GM18873 (cell line): ENCODE results near the gene PYGO2.

ENCODE experiments used
- ATAC-seq: cut with Tn5 transposase; IDR thresholded peaks from one replicate; pipeline ENCODE4 v1.9.1; 2021; ENCODE audit warnings: mild to moderate bottlenecking, moderate library complexity, moderate number of reproducible peaks; ENCODE audit not compliant: unreplicated experiment, low FRiP score

Gene PYGO2

DNA sequence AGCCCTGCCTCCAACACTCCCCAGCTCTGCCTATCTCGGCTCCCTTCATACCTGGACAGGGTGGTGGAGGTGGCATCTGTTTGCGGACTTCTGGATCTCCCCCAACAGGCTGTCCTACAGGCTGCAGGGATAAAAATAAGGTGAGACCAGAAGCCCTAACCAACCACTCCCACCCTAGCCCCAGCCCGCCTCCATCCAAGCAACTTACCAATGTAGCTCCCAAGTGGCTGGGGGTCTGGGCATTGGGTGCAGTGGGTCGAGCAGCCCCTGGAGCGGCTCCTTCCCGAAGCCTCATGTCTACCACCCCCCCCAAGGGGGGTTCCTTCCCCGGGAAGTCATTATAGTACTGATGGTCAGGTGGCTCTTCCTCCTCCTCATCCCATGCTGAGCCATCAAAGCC, 4.5 kb upstream of the PYGO2 start:
- ATAC-seq, result no peak

DNA sequence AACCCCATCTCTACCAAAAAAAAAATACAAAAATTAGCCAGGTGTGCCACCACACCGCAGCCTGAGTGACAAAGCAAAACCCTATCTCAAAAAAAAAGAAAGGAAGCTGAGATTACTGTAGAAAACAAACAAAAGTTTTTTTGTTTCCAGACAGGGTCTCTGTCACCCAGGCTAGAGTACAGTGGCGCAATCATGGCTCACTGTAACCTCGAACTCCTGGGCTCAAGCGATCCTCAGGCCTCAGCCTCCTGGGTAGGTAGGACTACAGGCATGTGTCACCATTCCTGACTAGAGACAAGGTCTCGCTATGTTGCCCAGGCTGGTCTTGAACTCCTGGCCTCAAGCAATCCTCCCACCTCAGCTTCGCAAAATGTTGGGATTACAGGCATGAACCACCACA, 2.8 kb upstream of the PYGO2 start:
- ATAC-seq, result no peak

DNA sequence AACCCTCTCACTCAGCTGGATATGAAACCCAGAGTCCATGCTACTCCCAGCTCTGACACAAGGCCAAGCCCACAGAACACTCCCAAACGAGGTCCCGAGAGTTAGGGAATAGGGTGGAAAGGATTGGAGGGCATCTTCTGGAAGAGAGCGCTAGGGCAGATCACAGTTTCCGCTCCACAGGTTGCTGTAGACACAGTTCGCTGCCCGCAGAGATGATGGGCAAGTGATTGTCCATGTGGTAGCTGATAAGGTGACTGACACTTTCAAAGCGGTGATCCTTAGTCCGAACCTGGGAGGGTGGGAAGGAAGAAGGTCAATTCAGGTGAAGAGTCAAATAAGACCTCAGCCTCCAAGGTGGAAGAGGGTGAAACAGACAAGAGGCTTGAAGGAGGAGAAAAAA, 2.1 kb upstream of the PYGO2 start:
- ATAC-seq, result no peak

DNA sequence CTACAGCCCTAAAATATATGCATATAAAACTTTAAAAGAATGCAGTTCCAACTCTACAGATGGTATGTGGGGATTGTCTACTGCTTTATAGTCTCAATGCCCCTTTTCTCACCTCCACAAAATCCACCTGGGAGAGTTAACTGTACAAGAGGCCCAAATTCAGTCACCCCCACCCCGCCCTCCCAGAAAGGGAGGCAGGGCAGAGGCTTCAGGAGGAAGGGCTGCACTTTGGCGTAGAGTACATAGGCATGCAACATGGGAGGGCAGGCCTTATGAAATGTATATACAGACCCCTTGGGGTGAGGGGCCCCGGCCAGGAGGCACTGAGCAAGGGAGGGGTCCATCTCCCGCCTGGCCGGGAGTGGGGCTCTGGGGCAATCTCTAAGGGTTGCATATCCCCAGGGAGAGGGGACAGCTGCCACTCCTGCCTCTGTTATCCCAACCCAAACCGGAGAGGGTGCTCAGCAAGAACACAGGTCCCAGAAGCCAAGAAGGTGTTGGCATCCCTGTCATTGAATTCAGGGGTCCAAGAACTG, 1.3 kb upstream of the PYGO2 start:
- ATAC-seq, result no peak

DNA sequence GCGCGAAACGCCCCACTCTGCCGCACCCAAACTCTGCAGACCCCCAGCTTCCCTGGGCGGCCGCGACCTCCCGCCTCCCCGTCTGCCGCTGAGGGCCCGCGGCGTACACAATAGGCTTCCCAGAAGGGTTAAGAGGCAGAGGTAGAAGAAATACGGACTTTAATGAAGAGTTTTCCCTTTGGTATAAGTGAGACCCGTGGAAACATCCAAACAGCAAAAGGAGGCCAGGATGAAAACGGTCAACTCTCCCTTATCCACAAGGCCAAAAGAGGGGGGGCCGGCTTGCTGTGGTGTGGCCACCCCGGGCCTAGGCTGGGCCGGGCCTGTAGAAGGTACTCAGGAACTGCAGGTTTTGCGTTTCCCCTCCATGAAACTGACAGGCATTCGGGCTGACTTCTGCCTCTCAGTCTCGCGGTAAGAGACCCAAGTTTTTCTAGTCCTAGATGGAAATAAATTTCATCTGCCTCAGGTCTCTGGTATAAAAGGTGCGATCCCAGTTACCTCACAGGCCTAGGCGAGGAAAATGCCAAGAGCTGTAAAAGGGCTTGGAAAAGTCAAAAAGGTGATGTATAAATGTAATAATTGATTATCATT, 671 bp upstream of the PYGO2 start:
- no peak for ATAC-seq

DNA sequence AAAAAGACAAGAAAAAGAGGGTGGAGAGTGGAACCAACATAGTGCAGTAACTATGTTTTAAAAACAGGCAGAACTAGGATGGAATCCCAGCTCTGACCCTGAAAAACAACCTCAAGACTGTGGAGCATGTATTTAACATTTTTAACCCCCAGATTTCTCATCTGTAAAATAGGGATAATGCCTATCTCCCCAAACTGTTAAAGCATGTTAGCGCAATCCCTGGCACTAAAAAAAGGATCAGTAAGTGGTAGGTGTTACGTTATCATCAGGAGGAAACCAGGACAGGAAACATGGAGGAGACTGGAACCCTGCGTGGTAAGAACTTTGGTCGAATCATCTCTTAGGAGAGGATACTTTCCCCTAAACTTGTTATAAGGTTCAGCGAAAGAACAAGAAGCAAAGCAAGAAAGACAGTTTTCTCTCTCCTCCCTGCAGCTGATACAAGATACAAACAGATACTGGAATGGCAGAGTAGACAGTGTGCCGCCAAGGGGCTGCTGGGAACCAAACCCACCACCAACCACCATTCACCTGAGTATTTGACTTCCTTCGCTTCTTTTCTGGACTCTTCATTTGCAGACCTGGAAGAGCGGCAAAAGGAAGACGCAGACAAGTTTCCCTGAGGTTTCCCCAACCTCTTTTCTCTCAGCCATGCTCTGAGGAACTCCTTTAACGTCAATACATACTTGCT, 991 bp downstream of the PYGO2 start:
- ATAC-seq, result no peak

DNA sequence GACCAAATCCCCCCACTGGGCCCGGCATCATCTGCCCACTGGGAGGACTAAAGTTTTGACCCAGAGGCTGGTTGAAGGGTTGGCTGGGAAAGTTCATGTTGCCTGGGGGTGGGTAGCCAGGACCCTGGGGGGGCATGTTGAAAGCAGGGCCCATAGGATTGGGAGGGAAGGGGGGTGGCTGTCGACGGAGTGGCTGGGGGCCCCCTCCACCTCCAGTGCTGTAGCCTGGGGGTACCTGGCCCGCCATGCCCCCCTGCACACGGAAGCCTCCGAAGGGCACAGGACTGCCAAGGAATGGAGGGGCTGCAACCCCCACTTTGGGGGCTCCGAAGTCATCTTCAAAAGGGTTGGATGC, 2.2 kb downstream of the PYGO2 start:
- ATAC-seq, result no peak

DNA sequence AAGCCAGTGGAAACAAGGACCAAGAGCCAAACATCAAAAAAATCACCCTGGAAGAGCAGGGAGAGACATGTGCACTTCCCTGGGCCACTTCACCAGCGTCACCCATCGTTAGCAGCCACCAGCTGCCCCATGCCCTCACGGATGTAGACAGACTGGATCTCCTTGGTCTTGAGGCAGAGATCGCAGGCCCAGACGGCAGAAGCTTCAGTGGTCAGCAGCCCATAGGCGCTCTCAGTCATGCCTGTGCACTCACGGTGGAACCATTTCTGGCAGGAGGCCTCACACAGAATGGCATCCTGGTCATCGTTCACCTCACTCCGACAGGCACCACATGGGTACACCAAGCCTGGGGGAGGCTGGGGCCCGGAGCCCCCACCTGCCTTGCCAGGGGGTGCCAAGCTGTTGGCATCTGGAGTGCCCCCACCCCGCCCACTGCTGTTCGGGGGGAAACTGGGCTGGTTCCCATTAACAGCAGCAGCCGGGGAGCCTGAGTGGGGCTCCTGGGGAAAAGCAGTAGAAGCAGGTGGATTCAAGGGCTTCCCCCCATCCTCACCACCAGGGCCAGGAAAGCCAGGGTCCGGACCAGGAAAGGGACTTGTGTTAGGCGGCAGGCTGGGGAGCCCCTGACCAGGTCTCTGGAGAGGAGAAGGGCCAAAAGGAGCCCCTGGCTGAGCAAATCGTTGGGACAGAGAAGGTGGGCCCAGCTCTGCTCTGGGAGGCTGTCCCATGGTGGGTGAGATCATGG, 2.7 kb downstream of the PYGO2 start:
- ATAC-seq, result no peak

DNA sequence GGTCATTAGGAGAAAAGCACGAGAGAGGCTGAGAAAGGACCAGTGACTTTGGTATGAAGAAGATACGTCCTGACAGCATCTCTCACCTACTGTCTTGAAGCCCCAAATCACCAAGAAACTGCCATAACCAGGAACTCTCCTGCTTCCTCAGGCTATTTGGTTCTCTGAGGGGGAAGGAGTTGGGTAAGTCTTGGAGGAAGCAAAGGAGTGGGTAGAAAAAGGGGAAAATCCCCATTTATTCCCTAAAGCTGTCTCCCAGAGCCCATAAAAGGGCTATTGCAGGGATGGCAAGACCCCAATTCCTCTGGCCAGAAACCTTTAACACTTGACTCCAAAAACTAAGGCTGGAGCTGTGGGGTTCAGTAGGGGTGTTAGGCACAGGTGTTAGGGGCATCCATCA, 3.5 kb downstream of the PYGO2 start:
- ATAC-seq, result no peak

DNA sequence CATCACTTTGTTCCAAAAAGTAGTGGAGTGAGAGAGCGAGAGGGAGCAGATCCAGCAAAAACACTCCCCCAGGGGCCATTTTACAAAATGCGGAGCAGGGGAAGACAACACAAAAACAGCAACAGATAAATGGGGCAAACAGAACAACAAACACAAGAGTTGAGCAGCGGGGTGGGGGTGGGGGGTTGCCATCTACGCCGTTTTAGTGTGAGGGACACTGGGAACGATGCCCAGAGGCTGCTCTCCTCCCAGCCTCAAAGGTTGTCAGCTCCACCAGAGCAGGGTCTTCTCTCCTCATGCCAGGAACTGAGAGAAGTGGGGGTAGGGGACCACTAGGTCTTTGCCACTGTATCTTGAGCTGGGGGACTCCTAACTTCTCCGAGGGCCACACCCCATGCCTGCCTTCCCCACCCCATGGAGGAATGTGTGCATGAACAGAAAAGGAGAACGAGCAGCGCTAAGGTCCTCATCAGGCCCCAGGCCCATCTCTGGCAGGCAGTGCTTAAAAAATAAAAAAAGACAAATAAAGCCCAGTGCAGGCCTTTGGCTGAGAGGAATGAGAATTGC, 4.4 kb downstream of the PYGO2 start:
- no peak for ATAC-seq

DNA sequence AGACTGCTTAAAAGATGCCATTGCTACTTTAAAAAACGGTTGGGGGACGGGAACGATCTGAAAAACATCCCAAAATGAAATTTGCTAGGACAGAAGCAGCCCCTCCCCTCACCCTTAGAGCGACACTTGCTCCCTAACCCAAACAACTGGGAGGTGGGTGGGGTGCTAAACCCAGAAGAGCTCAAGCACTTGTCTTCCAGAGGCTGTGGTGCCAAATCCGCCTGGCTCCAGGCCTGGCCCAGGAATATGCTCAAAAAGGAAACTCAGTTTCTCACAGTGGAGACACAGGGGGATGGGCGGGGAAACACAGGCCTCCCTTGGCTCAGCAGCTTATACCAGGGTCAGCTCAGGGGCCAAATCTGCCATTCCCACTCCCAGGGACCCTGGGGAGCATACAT, 5.0 kb downstream of the PYGO2 start:
- ATAC-seq, result no peak

DNA sequence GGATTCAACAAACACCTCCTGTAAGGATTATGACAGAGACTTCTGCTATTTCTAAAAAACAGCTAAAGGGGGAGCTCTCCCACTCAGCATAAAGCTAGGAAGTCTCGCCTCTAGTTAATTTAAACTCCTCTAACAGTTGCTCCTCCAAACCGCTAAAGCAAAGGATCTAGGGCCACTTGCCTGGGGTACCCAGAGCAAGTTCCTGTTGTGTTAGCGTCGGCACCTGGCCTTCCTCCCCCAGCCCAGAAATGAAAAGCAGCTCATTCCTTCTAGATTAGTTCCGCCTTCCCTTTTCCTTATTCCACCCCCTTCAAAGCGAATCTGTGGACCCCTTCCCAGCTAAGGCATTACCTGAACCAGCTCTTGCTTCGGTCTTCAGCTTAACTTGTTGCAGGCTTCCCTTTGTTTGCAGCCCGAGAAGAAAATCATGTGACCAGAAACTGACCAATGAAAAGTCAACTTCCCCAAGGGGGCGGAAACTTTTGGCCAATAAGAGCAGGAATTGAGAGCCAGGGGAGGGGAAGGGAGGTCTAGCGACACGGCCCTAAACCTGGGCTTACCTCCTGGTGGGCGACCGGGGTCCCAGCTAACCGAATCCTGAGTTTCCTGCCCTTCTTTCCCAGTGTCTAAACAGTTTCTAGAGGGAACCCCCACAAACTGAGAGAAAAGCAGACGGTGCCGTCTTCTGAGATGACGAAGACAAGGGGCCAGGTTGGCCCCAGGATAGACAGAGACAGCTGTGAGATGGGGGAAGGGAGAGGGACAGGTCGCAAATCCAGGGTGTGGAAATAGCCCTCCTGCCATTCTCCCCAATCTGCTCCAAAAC, 5.7 kb downstream of the PYGO2 start, which contains the start of gene PBXIP1:
Gene PBXIP1 (minus strand): TSS at position 382 of the 826 bp plus-strand sequence. CDS start 2,378 bp downstream, outside the sequence.
- ATAC-seq, result peak; percentile 9

DNA sequence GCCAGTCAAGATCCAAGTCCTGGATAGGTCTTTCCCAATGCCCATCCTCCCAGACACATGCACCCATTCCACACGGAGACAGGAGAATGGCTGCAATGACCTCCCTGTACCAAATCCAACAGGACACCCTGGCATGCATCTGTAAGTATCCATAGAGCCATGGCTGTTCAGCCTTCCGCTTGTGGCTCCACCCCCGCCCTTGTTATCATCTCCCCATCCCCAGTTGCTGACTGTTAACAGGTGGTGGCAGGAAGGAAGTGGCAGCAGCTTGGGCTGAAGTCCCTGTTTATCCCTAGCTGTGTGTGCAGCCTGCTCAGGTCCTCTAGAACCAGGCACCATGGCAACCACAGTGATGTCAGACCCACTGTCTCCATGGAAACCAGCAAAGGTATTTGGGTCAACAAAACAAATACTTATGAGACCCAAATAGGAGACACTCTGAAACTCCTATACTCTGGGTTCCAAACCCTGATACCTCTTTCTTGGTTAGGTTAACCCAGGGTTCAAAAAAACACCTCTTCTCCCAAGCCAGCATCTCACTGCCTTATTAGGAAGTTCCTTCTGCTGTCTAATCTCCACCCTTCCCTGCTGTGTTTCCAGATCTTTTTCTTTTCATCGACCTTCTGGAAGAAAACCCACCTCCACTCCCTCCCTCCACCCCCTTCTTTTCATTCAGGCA, 6.4 kb downstream of the PYGO2 start:
- peak; percentile 64 for ATAC-seq

DNA sequence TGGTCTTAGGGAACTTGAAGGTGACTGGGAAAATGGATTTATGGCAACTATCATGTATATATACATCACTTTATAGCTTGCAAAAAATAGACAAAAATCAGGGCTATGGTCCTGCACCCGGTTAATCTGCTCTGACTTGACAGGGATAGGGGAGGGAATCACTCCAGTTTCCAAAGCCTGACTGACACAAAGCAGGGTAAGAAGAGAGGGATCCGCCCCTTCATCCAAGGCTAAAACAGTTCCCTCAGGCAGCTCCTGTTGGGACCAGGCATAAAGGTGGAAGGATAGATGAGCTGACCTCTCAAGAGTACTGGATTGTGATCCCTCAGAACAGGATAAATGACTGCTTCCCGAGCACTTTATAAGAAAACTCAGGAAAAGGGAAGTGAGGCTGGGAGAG, 7.0 kb downstream of the PYGO2 start:
- ATAC-seq, result no peak

DNA sequence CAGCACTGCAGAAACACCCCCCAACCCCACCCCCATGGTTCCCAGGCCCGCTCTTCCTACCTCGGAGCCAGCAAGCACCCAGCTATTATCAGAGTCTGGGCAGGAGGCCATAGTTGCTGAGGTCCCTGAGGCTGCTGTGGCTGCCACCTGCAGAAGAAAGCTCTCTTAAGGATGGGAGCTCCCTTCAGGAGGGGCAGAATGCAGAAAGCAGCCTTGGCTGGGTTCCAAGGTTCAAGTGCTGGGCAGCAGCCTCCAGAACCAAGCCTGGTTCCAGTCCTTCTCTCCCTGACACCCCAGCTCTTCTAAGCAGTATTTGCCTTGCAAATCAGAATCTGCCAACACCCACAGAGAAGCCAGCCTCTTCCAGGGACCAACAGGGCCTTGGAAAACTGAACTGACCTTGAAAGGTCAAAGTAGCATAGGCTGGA, 8.0 kb downstream of the PYGO2 start:
- ATAC-seq, result no peak

DNA sequence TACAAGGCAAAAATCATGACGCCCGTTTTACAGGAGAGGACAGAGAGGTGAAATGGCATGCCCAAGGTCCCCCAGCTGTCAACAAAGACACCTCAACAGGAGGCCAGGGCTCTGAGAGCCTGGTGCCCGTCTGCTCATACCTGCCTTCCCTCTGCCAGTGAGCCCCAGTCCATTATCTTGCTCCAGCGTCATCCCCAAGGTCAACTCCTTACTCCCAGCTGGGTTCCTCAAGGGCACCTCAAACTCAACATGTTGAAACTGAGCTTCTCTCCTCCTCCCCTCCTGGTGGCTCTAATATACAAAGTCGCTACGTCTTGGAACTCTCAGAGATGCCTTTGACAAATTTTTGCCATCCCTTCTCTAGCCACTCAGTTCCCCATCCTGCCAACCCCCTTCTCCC, 8.9 kb downstream of the PYGO2 start:
- no peak for ATAC-seq

DNA sequence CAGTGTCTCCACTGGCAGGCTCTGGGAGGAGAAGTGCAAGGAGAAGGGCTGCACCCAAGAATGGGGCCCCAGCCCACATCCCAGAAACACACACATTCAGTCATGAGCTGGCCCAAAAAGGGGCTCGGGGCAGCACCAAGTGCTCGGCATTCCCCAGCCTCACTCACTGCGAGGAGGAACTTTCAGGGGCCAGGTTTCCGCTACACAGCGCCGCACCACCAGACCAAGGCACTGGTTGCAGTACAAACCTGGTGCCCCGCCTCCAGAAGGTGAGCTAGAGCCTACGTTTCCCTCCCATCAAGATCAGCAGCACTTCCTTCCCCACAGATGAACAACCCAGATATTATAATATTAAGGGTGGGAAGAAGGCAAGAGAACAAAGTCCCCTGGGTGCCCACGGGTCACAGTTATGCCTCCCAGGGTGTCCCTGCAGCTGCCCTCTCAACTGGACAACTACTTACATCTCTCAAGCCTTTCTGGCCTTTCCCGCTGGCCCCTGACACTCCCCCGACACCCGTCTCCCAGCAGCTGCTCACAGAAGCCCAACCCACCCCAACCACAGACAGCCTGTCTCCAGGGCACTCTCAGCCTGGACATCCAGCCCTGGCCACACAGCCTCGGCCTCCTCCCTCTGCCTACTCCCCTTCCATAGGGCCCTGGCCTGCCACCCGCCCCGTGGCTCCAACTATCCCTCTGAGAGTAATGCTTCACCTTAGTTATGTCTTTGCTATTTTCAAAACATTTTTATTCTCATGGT, 9.5 kb downstream of the PYGO2 start:
- ATAC-seq, result no peak

DNA sequence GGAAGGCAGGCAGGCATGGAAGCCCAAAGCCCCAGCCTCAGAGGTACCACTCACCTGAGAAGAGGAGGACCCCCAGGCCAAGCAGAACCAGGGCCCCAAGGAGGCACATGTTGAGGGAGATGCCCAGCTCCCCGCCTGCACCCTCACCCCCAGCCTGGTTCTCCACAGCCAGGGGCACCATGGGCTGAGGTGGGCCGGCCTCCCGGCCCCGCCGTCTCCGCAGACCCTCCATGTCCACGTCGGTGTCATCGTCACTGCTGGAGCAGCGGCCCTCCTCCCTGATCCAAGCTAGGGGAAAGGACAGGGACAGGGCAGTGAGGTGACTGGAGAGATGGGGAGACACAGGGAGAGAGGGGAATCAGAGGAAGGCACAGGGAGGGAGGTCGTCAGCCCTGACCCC, 13.5 kb downstream of the PYGO2 start:
- ATAC-seq, result no peak
